Hepatic stellate cell (primary cell): ENCODE measurements around the gene PDE8A.

ENCODE experiments used
- DNase-seq: peaks from one replicate; pipeline ENCODE4 v3.0.0; 2011; ENCODE audit warnings: low spot score

The PDE8A gene

GRCh38 chr15:85088300-85088699 is 106.6 kb downstream of the PDE8A start:
- no peak for DNase-seq

GRCh38 chr15:85089929-85090597 is 108.4 kb downstream of the PDE8A start:
- no peak for DNase-seq

- DNase-seq, result no peak
Observed at GRCh38 chr15:85091990-85092389, 110.3 kb downstream of the PDE8A start.

- peak; percentile 24 for DNase-seq
Observed at GRCh38 chr15:85094685-85095084, 113.0 kb downstream of the PDE8A start.

GRCh38 chr15:85095566-85095965 is 113.9 kb downstream of the PDE8A start:
- no peak for DNase-seq

- no peak for DNase-seq
Observed at GRCh38 chr15:85097250-85097649, 115.6 kb downstream of the PDE8A start.

GRCh38 chr15:85097725-85098124 is 116.1 kb downstream of the PDE8A start:
- DNase-seq, result no peak

- no peak for DNase-seq
Observed at GRCh38 chr15:85099195-85099803, 117.6 kb downstream of the PDE8A start.

GRCh38 chr15:85100186-85100937 is 118.7 kb downstream of the PDE8A start:
- DNase-seq, result no peak

GRCh38 chr15:85104584-85104983 is 122.9 kb downstream of the PDE8A start:
- DNase-seq, result no peak

GRCh38 chr15:85108136-85108535 is 126.5 kb downstream of the PDE8A start:
- DNase-seq, result no peak

GRCh38 chr15:85109333-85109732 is 127.7 kb downstream of the PDE8A start:
- no peak for DNase-seq

- no peak for DNase-seq
Observed at GRCh38 chr15:85112997-85113396, 131.3 kb downstream of the PDE8A start.

- no peak for DNase-seq
Observed at GRCh38 chr15:85114886-85115285, 133.2 kb downstream of the PDE8A start.

- no peak for DNase-seq
Observed at GRCh38 chr15:85116066-85116465, 134.4 kb downstream of the PDE8A start.

- DNase-seq, result no peak
Observed at GRCh38 chr15:85116494-85116893, 134.8 kb downstream of the PDE8A start.

GRCh38 chr15:85116925-85117646 is 135.4 kb downstream of the PDE8A start:
- DNase-seq, result no peak

GRCh38 chr15:85118173-85118572 is 136.5 kb downstream of the PDE8A start:
- DNase-seq, result no peak

GRCh38 chr15:85118581-85118980 is 136.9 kb downstream of the PDE8A start:
- DNase-seq, result no peak

GRCh38 chr15:85120351-85121113 is 138.9 kb downstream of the PDE8A start:
- no peak for DNase-seq

- DNase-seq, result no peak
Observed at GRCh38 chr15:85124173-85124572, 142.5 kb downstream of the PDE8A start.
